Brain pericyte (primary cell): Measurements from ENCODE around the gene ADAMTS2.
"Not testable (repeated sequence)": the region's sequence is repeated elsewhere in the genome, so short reads cannot be mapped to it uniquely, and the experiment has no call there.

Experiments used
- DNase-seq: peaks from one replicate; pipeline ENCODE4 v3.0.0-alpha.2; 2012; ENCODE audit warnings: low read depth, low spot score

The ADAMTS2 gene

GRCh38 chr5:179325296-179326031 is 19.8 kb downstream of the ADAMTS2 start:
- no peak for DNase-seq

GRCh38 chr5:179324760-179325295 is 20.4 kb downstream of the ADAMTS2 start:
- no peak for DNase-seq

DNA sequence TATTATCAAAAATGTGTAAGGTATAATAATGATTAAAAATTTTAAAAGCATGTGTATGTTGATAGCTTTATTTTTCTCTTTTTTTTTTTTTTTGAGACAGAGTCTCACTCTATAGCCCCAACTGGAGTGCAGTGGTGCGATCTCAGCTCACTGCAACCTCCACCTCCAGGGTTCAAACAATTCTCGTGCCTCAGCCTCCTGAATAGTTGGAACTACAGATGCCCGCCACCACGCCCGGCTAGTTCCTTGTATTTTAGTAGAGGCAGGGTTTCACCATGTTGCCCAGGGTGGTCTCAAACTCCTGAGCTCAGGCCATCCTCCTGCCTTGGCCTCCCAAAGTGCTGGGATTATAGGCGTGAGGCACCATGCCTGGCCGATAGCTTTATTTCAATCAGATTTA is 20.9 kb downstream of the ADAMTS2 start:
- not testable (repeated sequence) for DNase-seq

GRCh38 chr5:179323026-179323870 is 22.0 kb downstream of the ADAMTS2 start:
- DNase-seq, result no peak

GRCh38 chr5:179322071-179323025 is 22.9 kb downstream of the ADAMTS2 start:
- DNase-seq, result no peak

- no peak for DNase-seq
These were observed 23.9 kb downstream of the ADAMTS2 start for GRCh38 chr5:179321206-179321987.

DNA sequence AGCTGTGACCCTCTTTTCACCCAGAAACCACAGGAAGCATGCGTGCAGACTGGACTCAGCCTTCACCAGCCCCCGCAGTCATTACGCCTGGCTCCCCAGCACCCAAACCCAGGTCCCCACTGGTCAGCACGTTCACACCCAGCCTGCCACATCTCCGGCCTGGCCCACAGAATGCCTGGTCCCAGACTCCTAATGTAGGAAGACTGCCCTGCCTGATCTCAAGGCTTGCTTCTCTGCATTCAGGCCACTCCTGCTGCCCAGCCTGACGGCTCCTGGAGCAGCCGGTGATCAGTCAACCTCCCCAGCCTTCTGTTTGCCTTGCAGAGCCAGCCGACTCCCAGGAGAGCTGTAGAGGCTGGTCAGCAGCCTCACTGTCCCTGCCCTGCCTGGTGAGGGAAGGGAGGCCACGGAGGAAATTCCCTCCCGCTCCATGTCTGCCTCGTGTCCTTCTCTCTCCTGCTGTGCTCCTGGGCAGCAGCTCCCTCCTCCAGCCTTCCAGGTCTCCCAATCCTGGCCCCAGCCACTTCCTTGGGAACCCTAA is 25.4 kb downstream of the ADAMTS2 start:
- no peak for DNase-seq

DNA sequence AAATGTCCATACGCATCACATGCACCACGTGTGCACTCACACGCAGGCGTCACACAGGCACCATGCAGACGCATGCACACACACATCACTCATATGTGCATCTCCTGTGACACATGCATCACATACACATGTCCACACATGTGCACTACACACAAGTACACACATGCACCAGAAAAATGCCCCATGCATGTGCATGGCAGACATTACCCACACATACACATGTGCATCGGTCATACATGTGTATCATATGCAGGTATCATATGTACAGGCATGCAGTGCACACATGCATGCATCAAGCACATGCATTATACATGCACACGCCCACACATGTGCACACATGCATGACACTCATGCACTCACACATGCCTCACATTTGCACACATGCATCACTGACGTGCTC is 26.1 kb downstream of the ADAMTS2 start:
- DNase-seq, result no peak

DNA sequence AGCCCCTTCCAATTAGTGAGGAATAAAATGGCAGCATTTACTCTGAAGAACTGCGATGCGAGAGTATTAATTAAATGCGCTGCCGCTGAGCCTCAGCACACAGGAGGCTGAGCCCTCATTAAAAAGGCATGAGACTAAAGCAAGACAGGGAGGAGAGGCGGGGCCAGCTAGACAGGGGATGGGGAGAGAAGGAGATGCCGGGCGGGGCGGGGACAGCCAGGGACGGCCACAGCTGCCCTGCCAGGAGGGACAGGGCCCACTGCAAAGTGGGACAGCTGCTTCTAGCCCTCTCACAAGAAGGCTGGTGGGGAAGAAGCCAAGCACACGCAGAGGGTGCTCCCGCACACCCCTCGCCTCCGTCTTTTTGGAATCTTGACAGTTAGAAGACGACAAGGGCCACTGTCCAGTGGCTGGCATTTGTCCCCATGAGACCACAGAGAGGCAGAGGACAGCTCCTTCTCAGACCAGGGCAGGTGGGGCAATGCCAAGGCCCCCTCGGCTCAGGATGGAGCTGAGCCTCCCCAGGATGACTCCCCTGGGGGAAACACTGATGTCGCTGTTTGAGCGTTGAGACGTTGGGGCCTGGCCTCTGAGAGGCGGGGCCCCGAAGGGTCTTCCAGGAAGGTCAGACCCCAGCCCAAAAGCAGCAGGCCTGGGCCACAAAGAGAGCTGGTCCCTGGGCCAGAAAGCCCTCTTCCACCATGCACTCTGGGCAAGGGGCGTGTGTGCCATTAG is 26.9 kb downstream of the ADAMTS2 start:
- no peak for DNase-seq

DNA sequence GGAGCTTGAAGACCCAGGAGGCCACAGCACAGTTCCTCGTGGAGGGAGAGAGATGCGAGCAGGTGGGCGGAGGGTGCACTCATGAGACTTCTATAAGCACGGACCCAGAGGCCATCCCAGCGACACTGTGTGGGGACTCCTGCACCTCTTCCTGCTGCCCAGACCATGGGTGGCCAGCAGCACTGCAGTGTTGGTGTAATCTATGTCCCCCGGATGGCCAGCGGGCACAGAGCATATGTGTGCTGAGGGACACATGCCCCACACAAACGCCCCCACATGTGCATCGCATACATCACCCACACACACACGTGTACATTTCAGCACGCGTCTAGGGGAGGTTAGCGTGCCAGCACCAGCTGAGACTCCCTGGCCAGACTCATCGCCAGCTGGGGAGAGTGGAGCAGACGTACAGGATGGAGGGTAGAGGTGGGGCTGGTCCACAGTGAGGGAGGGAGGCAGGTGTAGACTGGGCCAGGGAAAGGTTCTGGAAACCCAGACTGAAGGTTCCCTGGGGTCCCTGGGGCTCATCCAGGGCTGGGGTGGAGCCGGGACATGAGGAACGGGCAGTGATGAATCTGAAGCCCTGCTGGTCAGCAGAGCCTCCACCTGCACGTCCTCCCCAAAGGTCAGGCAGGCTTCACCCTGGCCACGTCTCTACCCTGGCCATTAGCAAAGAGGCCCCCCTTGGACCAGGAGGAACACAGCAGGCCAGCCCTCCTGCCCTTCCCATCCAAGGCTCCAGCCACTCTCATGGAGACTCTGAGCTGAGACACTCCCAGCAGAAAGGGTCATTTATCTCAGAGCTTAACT is 27.6 kb downstream of the ADAMTS2 start:
- DNase-seq, result no peak

DNA sequence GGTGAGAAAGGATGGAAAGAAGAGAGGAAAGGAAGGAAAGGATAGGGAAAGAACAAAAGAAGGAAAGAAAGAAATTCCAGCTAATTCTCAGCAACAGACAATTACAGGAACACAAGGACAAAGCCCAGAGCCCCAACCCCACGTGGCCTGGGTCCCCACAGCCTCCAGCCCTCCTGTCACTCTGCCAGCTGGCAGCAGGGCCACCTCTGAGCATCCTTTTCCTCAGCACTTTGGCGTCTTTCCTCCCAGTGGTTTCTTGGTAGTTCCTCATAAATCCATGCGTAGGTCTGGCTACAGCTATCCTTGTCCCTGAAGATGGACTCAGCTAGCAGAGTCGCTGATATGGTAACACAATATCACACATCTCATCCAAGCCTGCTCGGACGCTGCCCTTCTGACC is 28.3 kb downstream of the ADAMTS2 start:
- DNase-seq, result no peak

DNA sequence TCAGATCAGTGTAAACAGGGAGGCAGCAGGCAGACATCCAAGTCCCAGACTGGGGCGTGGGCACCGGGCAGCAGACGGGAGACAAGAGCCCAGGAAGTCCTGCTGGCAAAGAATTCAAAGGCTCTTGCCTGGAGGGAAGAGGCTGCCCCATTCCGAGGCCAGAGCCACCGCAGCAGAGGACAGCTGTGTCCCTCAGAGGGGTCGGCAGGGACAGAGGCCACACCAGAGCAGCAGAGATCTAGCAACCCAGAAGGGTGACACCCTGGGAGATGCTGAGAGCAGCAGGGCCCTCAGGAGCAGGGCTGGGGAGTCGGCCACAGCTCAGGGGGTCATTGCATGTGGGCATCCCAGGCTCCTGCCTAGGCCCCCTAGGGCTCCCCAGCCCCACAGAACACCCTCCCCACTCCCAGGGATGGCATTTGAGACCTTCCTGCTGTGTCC is 29.1 kb downstream of the ADAMTS2 start:
- no peak for DNase-seq

- DNase-seq, result no peak
These were observed 29.8 kb downstream of the ADAMTS2 start for GRCh38 chr5:179315356-179315890.

DNA sequence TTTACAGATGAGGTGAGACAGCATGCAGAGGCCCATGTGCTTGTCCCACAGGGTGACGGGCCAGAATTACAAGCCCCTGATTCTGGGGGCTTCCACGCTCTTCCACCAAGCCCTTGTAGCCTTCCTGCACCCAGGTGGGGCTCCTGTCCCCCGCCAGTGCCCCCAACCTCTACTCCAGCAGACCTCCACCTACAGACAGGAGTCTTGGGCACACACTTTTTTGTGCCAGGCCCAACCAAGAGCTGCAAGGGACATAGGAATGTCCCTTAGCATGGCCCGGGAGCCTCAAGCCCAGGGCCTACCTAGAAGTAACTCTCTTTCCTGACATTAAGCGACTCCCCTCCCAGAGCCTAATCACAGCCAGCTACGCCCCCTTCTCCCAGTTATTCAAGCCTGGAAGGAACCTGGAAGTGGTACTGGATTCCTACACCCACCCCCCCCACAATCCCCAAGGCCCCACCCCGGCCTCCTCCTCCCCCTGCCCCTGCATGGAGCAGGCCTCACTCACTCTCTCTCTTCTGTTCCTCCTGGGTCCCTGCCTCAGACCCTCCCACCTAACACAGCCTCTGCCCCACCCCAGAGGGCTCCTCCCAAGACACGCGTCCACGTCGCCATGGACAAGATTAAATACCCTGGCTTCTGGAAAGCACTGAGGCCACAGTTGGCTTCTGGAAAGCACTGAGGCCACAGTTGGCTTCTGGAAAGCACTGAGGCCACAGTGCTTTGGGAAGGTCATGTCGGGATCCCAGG is 30.5 kb downstream of the ADAMTS2 start:
- DNase-seq, result no peak

- no peak for DNase-seq
These were observed 31.3 kb downstream of the ADAMTS2 start for GRCh38 chr5:179313849-179314521.

DNA sequence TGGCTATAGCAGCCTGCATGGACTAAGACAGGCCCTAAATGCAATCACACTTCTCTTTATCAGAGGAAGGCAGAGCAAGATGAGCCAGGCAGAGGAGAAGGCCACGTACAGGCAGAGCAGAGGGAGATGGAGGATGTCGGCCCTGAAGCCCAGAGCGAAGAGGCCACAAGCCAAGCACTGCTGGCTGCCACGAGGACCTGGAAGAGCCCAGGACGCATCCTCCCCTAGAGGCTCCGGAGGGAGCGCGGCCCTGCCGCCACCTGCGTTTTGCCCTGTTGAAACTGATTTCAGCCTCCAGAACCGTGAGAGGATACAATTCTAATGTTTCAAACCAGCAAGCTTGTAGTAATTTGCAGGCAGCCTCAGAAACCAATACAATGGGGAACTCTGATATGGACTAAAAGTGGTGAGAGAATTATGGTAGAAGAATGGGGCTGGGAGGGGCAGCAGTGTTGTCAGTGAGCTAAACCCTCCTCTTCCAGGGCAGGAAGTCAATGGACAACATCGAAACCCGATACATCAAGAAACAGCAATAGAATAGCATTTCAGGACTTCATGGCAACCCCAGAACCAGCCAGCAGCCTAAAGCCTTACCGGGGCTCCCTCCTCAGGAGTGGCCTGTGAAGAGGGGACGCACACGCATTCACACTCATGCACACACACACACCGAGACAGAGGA is 32.6 kb downstream of the ADAMTS2 start:
- no peak for DNase-seq

GRCh38 chr5:179311581-179311980 is 33.7 kb downstream of the ADAMTS2 start:
- DNase-seq, result no peak
